Hepatocyte (in vitro differentiated cells): ENCODE results near the gene TRPM3.

Source experiments
- CTCF ChIP-seq: fragments of 200-600 bp; sonication (generic); IDR thresholded peaks from 2 replicates; pipeline ENCODE4 v1.5.1; 2016; ENCODE audit warnings: antibody characterized with exemption, mild to moderate bottlenecking; ENCODE audit not compliant: poor library complexity
- EZH2 ChIP-seq: fragments of 200-600 bp; sonication (generic); IDR thresholded peaks from 2 replicates; pipeline ENCODE4 v1.6.1; 2016; ENCODE audit warnings: antibody characterized with exemption, mild to moderate bottlenecking, borderline replicate concordance
- EZH2phosphoT487 ChIP-seq: fragments of 200-600 bp; sonication (generic); IDR thresholded peaks from one replicate; pipeline ENCODE4 v1.6.1; 2018; ENCODE audit warnings: antibody characterized with exemption, mild to moderate bottlenecking, low read depth, moderate library complexity; ENCODE audit not compliant: unreplicated experiment, severe bottlenecking

- TF ChIP-seq CTCF (no peak), EZH2 (no peak), EZH2phosphoT487 (no peak)
Observed at GRCh38 chr9:70861376-70861775, 260.0 kb downstream of the TRPM3 start.
